GM13977 (cell line): Measurements from ENCODE around the gene SMOC1.

Experiments used
- DNase-seq: peaks from one replicate; pipeline ENCODE4 v3.0.0; 2012; ENCODE audit warnings: low spot score
- CTCF ChIP-seq: IDR thresholded peaks from 2 replicates; pipeline ENCODE4 v1.5.1; 2012; ENCODE audit warnings: mild to moderate bottlenecking, control low read depth; ENCODE audit not compliant: insufficient read depth; ENCODE audit errors: extremely low read depth, missing control alignments
- in situ Hi-C: fragments of 300-500 bp; cut with MboI; formaldehyde crosslinking; loops from one replicate; pipeline ENCODE4 v1.12.0; 2022; ENCODE audit warnings: low sequenced_read_pairs, low pct_unique_long_range_greater_than_20kb, mixed read lengths, inconsistent platforms; ENCODE audit not compliant: unreplicated experiment

The SMOC1 gene

GRCh38 chr14:69987406-69988121, 108.3 kb downstream of the SMOC1 start:
- in situ Hi-C loops, result no loop called here
- no peak for DNase-seq
- TF ChIP-seq CTCF, result no peak

GRCh38 chr14:69988979-69989378, 109.8 kb downstream of the SMOC1 start:
- in situ Hi-C loops, result no loop called here
- no peak for TF ChIP-seq CTCF
- DNase-seq, result no peak

- in situ Hi-C loops, result no loop called here
- DNase-seq, result no peak
Observed at GRCh38 chr14:69989622-69990021, 110.4 kb downstream of the SMOC1 start.

GRCh38 chr14:69990323-69990722, 111.1 kb downstream of the SMOC1 start:
- no peak for TF ChIP-seq CTCF
- no peak for DNase-seq
- in situ Hi-C loops, result no loop called here

More at GRCh38 chr14:69989622-69990021, 110.4 kb downstream of the SMOC1 start:
- TF ChIP-seq CTCF, result no peak

GRCh38 chr14:69991422-69991821, 112.2 kb downstream of the SMOC1 start:
- in situ Hi-C loops, result no loop called here
- no peak for DNase-seq
- TF ChIP-seq CTCF, result no peak

GRCh38 chr14:69992564-69992963, 113.3 kb downstream of the SMOC1 start:
- DNase-seq, result no peak
- in situ Hi-C loops, result no loop called here
- TF ChIP-seq CTCF, result no peak
